T47D (cell line): Measurements from ENCODE around the gene ITPK1.
A peak's percentile ranks its signal among the peaks of the same experiment; 100 is the strongest.
"Not testable (repeated sequence)": the region's sequence is repeated elsewhere in the genome, so short reads cannot be mapped to it uniquely, and the experiment has no call there.

Experiments used
- DNase-seq, 2 experiments: peaks; one replicate each; pipeline versions ENCODE4 v3.0.0 to v3.0.0-alpha.2; 2011 to 2012; ENCODE audit warnings: low read depth in 1 of 2, low spot score in 1 of 2
- JUND ChIP-seq: IDR thresholded peaks from 2 replicates; pipeline ENCODE4 v1.6.1; 2012; ENCODE audit warnings: low read depth
- in situ Hi-C: cut with HindIII; loops from 2 replicates; pipeline ENCODE4 v1.10.0; 2016; ENCODE audit warnings: low sequenced_read_pairs, low pct_unique_long_range_greater_than_20kb

Gene ITPK1

DNA sequence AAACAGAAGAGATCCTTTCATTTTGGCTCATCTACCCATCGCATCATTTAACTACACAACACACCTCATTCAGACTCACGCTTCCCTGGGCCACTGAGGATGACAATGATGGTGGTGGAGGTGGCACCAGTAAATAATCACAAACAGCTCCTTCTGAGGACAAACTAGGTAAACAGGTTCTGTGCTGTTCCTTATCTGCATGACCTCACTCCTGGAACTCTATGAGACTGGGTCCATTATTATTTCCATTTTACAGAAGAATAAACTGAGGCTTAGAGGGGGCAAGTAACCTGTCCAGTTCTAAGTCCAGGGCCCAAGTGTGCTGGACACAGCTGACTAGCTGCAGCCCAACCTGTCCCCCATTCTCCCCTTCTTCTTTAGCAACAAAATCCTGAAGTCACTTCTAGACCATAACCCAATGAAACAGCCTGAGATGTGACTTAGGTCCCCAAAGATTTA is 50.4 kb downstream of the ITPK1 start:
- no peak for TF ChIP-seq JUND
- in situ Hi-C loops, result no loop called here
- peak in 1 of 2 experiments; percentile 43 for DNase-seq

DNA sequence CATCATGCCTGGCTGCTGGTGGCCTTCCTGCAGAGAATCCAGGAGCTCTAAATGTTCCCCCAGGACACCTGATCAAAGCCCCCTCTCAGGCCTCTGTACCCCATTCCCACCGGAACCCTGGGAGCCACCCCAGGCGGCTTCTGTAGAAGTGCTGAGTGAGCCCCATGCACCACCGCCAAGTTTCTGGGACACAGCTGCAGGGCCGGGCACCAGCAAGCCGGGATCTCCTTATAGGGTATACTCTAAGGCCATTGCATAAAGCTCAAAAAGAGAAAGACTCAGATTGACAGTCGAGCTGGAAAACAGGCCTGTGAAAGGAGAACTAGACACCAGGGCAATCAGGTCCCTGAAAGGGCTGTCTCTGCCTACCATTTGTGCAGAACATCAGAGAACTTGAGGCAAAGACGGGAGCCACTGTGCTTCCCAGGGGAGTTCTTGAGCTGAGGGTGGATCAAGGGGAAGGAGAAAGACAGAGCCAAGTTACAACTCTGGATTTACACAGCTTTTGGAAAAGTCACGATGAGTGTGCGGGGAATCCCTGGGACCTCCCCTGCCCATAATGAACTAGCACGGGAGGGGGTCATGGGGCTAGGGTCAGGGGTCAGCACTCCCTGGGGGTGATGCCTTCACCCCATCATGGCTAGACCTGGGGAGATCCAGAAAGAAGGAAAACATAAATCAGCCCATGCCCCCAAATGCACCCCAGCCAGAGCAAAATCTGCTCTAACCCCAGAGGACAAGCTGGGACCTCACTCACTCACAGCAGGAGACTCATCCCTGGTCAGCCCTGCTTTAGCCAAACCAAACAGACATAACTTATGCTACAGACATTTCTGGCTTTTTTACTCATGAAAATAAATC is 51.1 kb downstream of the ITPK1 start:
- no peak for DNase-seq
- no peak for TF ChIP-seq JUND
- in situ Hi-C loops, result no loop called here

DNA sequence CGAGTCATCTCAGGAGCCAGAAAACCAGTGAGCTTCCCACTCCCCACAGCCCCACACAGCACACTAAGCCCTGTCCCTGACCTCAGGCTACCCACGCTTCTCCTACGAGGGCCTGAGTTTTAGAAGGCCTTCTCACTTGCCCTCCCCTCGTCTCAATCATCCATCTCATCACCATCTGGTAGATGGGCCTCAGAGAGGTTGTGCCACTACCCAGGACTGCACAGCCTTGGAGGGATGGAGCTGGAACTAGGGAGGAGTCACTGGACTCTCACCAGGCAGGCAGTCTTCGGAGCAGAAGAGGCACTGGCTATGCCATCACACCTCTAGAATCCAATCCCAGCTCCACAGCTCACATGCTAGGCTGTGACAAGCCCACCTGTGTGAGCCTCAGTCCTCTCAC is 52.3 kb downstream of the ITPK1 start:
- TF ChIP-seq JUND, result no peak
- no peak for DNase-seq
- in situ Hi-C loops, result no loop called here

DNA sequence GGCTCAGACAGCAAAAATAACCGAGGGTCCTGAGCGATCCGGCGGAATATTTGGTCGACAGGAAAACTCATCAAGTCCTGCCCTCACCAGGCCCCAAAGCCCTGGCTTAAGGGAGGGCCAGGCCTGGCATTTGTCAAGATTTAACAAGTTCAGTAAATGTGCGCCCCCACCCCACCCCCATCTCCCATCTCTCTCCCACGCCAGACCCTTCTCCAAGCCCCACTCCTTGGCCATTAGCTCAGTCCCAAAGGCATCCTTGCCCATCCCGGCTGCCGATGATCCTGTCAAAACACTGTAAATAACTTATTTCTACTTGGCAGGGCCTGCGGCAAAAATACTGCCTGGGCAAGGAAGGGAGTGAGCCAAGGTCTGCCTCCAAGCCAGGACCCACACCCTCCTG is 52.8 kb downstream of the ITPK1 start:
- in situ Hi-C loops, result no loop called here
- no peak for TF ChIP-seq JUND
- no peak for DNase-seq

DNA sequence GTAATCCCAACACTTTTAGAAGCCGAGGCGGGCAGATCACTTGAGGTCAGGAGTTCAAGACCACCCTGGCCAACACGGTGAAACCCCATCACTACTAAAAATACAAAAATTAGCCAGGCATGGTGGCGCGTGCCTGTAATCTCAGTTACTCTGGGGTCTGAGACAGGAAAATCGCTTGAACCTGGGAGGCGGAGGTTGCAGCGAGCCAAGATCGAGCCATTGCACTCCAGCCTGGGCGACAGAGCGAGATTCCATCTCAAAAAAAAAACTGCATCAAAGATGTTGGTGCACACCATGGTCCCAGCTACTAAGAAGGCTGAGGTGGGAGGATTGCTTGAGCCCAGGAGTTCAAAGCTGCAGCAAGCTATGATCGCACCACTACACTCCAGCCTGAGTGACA is 53.7 kb downstream of the ITPK1 start:
- DNase-seq, in situ Hi-C loops: not testable (repeated sequence)

DNA sequence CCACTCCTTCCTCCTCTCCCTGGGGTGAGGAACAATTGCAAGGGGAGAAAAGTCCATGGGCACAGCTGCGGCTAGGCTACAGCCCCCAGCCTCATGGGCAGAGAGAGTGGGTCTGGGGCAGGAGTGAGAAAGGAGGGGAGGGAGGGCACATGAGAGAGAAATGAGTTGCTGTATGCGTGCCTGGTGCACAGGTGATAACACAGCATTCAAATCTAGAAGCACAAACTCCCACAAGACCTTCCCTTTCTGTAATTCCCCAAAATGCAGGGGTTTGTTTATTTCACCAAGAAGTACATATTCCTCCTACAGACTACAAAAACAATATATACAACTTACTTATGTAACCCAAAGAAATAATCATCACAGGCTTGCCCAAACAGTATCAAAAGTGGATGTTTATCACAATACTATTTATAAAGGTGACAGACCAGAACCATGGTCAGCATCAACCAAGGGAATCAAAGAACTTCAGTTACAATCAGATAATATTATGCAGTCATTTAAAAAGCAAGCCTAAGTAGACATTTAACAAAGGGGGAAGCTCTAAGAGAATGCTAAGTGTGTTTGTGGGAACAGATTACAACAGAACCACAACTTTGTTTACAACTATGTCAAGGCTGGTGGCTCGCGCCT is 54.2 kb downstream of the ITPK1 start:
- DNase-seq, result no peak
- no peak for TF ChIP-seq JUND
- in situ Hi-C loops, result no loop called here

DNA sequence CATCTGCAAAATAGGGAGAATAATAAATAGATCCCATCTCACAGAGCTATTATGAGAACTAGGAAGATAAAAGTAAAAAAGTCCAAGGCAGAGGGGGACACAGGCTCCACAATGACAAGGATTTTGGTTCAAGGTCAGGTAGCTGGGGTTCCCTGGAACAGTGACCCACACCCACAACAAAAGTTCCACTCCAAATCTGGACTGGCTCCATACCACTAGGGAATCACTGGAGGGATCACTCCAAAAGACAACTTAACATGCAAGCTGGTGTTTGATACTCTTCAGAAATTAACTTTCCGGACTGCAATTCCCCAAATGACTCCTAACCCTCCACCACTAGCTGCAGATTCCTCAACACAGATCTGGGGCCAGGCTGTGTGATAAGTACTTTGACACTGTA is 54.9 kb downstream of the ITPK1 start:
- no peak for TF ChIP-seq JUND
- in situ Hi-C loops, result no loop called here
- no peak for DNase-seq

DNA sequence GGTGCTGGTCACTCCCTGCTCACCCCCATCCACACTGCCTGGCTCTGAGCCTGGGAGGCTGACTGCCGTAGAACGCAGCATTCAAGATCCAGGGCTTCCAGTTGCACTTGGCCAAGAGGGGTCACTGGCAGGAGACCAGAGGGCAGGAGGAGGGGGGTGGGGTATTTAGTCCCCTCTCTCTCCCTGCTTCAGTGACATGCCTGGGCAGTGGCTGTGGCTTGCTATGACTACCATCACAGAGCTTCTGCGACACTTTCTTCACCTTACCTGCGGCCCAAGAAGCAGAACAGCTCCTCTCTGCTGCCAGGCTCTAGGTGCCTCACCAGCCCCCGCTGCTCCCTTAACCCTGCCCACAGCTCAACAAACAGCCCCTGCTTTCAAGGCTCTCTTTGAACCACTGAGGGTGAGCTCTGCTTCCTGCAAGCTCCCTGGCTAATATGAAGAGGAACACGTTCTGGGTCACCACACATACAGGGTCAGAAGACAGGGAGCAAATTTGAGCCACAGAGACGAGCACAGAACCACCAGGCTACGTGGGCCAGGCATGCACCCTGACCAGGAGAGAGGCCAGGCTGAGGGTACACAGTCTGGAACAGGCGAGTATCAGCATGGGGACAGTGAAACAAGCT is 55.7 kb downstream of the ITPK1 start:
- no peak for TF ChIP-seq JUND
- in situ Hi-C loops, result no loop called here
- no peak for DNase-seq

DNA sequence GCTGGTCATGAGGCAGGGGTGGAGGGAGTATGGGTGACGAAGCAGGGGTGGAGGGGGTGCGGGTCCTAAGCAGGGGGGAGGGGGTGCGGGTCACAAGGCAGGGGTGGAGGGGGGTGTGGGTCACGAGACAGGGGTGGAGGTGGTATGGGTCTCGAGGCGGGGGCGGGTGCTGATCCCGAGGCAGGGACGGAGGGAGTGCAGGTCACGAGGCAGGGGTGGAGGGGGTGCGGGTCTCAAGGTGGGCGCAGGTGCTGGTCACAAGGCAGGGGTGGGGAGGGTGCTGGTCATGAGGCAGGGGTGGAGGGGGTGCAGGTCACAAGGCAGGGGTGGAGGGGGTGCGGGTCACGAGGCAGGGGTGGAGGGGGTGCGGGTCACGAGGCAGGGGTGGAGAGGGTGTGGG is 56.5 kb downstream of the ITPK1 start:
- in situ Hi-C loops, result no loop called here
- DNase-seq, result no peak

DNA sequence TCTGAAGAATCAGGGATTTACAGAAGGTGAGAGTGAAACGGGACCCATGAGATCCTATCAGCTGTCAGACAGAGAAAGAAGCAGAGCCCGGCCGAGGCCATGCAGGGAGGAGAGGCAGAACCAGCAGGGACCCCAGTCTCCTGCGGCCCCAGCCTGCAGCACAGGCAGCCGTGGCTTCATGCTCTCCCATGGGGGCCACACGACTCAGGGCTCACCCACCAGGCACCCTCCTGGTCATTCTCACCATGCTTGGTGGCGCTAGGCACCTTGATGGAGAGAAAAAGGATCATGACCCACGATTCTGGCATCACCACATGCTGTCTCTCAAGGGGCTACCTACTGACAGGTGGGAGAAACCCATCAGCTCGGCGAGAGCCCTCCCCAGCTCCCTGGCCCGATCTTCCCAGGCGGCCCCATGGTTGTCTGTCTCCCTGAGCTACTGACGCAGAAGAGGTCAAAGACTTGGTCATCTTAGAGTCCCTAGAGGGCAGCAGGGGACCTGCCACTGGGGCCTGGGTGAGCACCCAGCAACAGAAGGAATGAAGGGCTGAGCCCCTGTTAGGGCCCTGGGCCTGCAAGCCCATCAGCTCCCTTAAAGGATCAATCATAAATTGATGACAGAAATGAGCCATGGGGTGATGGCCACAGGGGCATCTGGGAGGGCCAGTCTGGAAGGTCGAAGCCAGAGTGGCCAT is 58.0 kb downstream of the ITPK1 start:
- in situ Hi-C loops, result no loop called here
- no peak for DNase-seq
- TF ChIP-seq JUND, result no peak

More for the DNA sequence above, 56.5 kb downstream of the ITPK1 start:
- TF ChIP-seq JUND, result no peak

DNA sequence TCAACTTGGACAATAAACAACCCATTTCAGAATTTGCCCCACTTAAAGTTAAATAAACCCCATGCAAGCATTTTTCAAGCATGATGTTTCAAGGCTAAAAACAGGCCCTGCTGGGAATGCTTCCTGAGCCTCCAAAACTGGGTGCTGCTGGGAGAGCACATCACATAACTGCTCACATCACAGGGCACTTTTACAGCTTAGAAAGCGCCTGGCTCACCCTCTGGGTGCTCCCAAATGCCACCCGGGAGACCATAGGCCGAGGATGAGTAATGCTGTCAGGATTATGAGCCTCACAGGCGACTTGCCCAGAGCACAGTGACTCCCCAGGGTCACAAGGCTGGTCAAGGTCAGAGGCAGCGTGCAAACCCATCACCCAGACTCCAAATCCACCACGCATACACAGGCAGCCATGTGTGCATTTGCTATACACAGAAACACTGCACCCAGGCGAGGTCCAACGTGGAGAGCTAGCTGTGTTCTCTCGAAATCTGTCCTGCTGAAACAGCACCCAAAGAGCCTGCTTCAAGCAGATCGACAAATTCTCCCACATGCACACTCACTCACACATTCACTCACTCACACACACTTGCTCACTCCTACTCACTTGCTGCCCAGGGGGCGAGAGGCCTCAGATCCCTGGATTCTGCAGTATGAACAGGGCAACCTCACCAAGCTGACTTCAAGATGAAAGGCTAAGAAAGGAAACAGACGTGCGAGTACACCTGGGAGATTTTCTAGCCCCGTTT is 58.7 kb downstream of the ITPK1 start:
- TF ChIP-seq JUND, result no peak
- DNase-seq, result no peak
- in situ Hi-C loops, result no loop called here
